MV-4-11 (cell line): Measurements from ENCODE around the gene DBX1.
A peak's percentile ranks its signal among the peaks of the same experiment; 100 is the strongest.
"Not testable (repeated sequence)": the region's sequence is repeated elsewhere in the genome, so short reads cannot be mapped to it uniquely, and the experiment has no call there.

Source experiments
- DNase-seq: peaks from one replicate; lab custom pipeline; 2025; lab: John Stamatoyannopoulos, UW

The DBX1 gene

GRCh38 chr11:20161230-20161918, 1.1 kb upstream of the DBX1 start:
- no peak for DNase-seq

- no peak for DNase-seq
These were observed 551 bp downstream of the DBX1 start for GRCh38 chr11:20159466-20160381.

- no peak for DNase-seq
These were observed 1.5 kb downstream of the DBX1 start for GRCh38 chr11:20158597-20159257.

- DNase-seq = no peak
These were observed 2.5 kb downstream of the DBX1 start for GRCh38 chr11:20157728-20158127.

GRCh38 chr11:20156876-20157613, 3.2 kb downstream of the DBX1 start:
- no peak for DNase-seq

- no peak for DNase-seq
These were observed 3.9 kb downstream of the DBX1 start for GRCh38 chr11:20156280-20156875.

- no peak for DNase-seq
These were observed 4.5 kb downstream of the DBX1 start for GRCh38 chr11:20155683-20156279.

- no peak for DNase-seq
These were observed 5.9 kb downstream of the DBX1 start for GRCh38 chr11:20154381-20154780.

GRCh38 chr11:20138707-20139106, 21.6 kb downstream of the DBX1 start:
- no peak for DNase-seq

- DNase-seq = no peak
These were observed 22.6 kb downstream of the DBX1 start for GRCh38 chr11:20137637-20138036.

GRCh38 chr11:20134991-20135736, 25.1 kb downstream of the DBX1 start:
- DNase-seq = no peak

- no peak for DNase-seq
These were observed 27.6 kb downstream of the DBX1 start for GRCh38 chr11:20132667-20133039.

GRCh38 chr11:20131788-20132666, 28.2 kb downstream of the DBX1 start:
- peak; percentile 13 for DNase-seq

GRCh38 chr11:20129665-20130064, 30.6 kb downstream of the DBX1 start:
- DNase-seq = no peak

- DNase-seq = not testable (repeated sequence)
These were observed 31.8 kb downstream of the DBX1 start for GRCh38 chr11:20128528-20128825.

GRCh38 chr11:20127671-20128527, 32.4 kb downstream of the DBX1 start:
- DNase-seq = peak; percentile 33

GRCh38 chr11:20126724-20127123, 33.6 kb downstream of the DBX1 start:
- no peak for DNase-seq

GRCh38 chr11:20125927-20126326, 34.3 kb downstream of the DBX1 start:
- no peak for DNase-seq

GRCh38 chr11:20122131-20122530, 38.1 kb downstream of the DBX1 start:
- no peak for DNase-seq
